Cardiac fibroblast (primary cell): ENCODE measurements around the gene SLC29A3.
"Not testable (repeated sequence)": the region's sequence is repeated elsewhere in the genome, so short reads cannot be mapped to it uniquely, and the experiment has no call there.

Source experiments
- DNase-seq, 2 donors: peaks; one replicate each; pipeline versions ENCODE4 v3.0.0 to v3.0.0-alpha.2; 2010; ENCODE audit warnings: low read depth in 2 of 2
- H3K4me3 ChIP-seq, 2 donors: replicated peaks in 1 of 2; 1 replicate in 1 of 2; 2 replicates in 1 of 2; pipeline ENCODE4 v1.5.1; 2011; ENCODE audit warnings: low read depth in 2 of 2, low read length in 2 of 2, mild to moderate bottlenecking in 2 of 2, moderate library complexity in 1 of 2
- TF ChIP-seq, protein P1 (sequence below): IDR thresholded peaks from one replicate; pipeline ENCODE4 v1.5.1; 2011; ENCODE audit warnings: low read depth, mild to moderate bottlenecking, low read length, inconsistent platforms

Gene SLC29A3

DNA sequence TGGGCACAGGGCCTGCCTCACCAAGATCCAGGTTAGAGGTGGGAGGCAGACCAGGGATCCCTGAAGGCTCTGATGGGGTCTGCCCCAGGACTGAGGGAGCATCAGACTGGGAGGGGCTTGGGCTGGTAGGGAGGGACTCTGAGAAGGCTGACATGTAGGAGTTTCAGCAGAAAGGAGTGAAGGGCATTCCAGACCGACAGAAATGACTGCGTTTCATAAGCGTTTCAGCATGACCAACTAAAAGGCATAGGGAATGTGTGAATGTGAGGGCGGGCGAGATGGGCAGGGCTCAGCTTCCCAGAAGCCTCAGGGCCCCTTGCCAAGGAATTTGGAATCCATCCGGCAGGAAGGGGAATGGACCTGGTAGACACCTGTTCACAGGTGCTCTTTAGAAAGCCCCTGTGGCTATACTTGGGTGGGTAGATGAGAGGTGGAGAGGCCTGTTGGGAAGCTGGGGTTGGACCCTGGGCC lies 24.9 kb upstream of the SLC29A3 start:
- no peak for DNase-seq
- TF ChIP-seq, protein P1, sequence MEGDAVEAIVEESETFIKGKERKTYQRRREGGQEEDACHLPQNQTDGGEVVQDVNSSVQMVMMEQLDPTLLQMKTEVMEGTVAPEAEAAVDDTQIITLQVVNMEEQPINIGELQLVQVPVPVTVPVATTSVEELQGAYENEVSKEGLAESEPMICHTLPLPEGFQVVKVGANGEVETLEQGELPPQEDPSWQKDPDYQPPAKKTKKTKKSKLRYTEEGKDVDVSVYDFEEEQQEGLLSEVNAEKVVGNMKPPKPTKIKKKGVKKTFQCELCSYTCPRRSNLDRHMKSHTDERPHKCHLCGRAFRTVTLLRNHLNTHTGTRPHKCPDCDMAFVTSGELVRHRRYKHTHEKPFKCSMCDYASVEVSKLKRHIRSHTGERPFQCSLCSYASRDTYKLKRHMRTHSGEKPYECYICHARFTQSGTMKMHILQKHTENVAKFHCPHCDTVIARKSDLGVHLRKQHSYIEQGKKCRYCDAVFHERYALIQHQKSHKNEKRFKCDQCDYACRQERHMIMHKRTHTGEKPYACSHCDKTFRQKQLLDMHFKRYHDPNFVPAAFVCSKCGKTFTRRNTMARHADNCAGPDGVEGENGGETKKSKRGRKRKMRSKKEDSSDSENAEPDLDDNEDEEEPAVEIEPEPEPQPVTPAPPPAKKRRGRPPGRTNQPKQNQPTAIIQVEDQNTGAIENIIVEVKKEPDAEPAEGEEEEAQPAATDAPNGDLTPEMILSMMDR, result no peak
- no peak overlapping the region for H3K4me3 ChIP-seq

DNA sequence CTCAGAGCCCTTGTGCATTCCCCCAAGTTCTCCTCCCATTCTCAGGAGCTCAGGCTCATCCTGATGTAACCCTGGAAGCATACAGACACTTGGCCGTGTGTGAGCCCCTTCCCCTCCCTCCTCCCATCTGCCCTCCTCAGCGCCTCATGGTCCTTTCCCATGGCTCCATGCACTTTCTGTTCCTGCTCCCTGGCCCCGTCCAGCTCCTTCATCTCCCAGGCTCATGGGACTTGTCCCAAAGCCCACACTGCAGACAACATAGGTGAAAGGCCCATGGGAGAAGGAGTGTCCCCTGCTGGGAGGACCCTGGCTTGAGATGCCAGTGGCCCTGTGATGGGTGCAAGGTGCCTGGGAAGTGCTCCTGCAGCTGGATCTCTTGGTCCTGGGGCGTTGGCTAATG lies 24.2 kb upstream of the SLC29A3 start:
- DNase-seq, result no peak
- no peak overlapping the region for H3K4me3 ChIP-seq
- TF ChIP-seq, protein P1, result no peak

DNA sequence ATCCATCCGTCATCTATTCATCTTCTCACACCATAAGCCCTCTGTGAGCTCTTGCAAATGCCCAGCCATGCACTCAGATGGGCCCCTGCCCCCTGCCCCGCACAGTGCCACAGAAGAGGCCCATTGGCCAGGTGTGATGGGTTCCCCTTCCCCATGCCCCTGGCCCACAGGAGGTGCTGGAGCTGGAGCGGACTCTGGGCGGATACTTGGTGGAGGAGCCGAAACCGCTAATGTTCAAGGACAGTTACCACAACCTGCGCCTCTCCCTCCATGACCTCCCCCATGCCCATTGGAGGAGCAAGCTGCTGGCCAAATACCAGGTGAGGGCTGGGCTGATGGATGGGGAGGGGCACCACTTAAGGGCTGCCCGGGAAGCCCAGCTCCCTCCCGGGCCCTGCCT lies 23.4 kb upstream of the SLC29A3 start:
- no peak overlapping the region for H3K4me3 ChIP-seq
- no peak for DNase-seq
- TF ChIP-seq, protein P1, result no peak

DNA sequence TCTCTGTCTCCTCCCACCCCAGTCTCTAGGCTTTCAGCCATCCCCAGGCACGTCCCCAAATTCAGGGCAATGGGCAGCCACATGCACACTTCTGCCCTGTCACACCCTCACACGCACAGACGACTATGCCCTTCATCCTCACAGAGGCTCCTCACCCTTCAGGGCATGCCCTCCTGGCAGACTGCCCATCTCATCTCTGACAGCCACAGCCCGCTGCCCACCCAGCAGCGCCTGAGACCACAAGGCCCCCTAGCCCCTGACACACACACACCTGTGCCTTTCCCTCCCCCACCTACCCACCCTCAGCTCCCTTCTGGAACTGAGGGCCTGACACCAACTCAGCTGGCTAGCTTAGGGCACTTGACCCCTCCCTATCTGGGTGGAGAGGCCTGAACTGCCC lies 23.0 kb upstream of the SLC29A3 start:
- no peak for DNase-seq
- H3K4me3 ChIP-seq, result no peak overlapping the region

DNA sequence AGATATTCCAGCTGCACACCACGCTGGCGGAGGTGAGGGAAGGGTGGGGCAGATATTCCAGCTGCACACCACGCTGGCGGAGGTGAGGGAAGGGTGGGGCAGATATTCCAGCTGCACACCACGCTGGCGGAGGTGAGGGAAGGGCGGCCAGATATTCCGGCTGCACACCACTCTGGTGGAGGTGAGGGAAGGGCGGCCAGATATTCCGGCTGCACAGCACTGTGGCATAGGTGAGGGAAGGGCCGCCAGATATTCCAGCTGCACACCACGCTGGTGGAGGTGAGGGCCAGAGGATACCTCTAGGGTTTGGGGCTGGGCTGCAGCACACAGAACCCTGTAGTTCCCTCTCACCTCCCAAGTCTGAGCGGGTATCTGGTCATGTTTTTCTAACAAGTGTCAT lies 22.2 kb upstream of the SLC29A3 start:
- not testable (repeated sequence) for DNase-seq, H3K4me3 ChIP-seq

More for the DNA sequence above, 23.0 kb upstream of the SLC29A3 start:
- TF ChIP-seq, protein P1, result no peak

DNA sequence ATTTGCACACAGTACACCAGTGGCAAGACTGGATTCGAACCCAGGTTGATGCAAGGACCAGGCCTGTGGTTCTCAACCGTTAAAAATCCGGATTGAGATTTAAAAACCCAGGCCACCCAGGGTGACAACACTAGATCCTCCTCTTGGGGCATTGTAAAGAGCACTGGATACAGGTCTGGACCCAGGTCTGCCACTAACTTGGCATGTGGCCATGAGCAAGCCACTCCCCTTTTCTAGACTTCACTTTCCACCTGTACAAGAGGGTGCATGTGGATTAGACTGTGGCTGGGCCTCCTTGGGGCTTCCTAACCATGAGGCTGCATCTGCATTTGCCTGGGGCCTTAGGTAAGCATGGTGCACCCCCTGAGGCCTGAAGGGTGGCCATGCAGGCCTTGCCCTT lies 21.7 kb upstream of the SLC29A3 start:
- TF ChIP-seq, protein P1, result no peak
- no peak for DNase-seq
- H3K4me3 ChIP-seq, result no peak overlapping the region

DNA sequence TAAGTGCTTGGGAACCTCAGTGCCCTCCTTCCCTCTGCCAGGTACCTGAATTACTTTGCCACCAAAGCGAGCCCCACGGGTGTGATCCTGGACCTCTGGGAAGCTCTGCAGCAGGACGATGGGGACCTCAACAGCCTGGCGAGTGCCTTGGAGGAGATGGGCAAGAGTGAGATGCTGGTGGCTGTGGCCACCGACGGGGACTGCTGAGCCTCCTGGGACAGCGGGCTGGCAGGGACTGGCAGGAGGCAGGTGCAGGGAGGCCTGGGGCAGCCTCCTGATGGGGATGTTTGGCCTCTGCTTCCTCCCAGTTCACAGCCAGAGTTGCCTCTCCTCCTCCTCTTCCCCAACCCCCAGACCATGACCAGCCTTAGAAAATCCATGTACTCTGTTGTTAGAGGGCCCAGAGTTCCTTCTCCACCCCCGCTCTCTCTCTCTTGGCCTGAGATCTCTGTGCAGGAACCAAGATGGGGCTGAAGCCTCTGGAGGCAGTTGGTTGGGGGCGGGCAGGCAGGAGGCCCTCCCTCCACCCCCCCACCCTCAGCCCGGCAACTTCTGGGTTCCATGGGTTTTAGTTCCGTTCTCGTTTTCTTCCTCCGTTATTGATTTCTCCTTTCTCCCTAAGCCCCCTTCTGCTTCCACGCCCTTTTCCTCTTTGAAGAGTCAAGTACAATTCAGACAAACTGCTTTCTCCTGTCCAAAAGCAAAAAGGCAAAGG lies 19.8 kb upstream of the SLC29A3 start:
- no peak for DNase-seq
- TF ChIP-seq, protein P1, result no peak
- no peak overlapping the region for H3K4me3 ChIP-seq
